HG03558 (cell line): ENCODE measurements around the gene MSMO1.

Experiments used
- ATAC-seq: cut with Tn5 transposase; IDR thresholded peaks from one replicate; pipeline ENCODE4 v1.9.1; 2021; ENCODE audit warnings: moderate number of reproducible peaks; ENCODE audit not compliant: unreplicated experiment; ENCODE audit errors: extremely low read depth

Gene MSMO1

GRCh38 chr4:165383591-165384073 lies 56.2 kb downstream of the MSMO1 start:
- ATAC-seq: no peak

DNA sequence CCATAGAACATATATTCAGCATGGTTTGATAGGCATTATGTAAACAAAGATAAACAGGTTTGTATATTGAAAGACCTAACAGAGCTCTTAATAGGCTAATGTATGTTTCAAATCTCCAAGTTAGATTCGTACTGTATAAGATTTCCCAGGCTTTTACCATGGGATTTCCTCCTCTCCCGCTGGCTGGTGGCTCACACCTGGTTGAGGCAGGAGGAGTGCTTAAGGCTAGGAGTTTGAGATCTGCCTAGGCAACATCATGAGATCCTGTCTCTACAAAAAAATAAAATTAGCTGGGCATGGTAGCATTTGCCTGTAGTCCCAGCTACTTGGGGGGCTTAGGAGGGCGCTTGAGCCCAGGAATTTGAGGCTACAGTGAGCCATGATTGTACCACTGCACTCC lies 56.7 kb downstream of the MSMO1 start:
- no peak for ATAC-seq

- ATAC-seq: no peak
Measured at GRCh38 chr4:165384598-165384997, 57.1 kb downstream of the MSMO1 start.

DNA sequence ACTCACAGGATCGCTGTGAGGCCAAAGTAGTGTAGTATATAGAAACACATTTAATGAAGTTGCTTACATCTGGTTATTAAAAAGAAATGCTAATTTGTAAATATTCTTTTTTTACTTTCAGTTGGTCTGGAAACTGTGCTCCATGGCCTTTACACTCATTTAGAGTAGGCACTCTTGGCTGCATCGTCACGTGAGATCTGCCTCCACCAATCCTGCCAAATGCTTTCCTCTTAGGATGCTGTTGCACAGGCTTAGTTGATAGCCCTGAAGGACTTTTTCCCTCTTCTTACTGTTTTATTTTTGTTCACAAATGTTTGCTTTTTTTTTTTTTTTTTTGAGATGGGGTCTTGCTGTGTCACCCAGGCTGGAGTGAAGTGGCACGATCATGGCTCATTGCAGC lies 57.7 kb downstream of the MSMO1 start:
- ATAC-seq: no peak

DNA sequence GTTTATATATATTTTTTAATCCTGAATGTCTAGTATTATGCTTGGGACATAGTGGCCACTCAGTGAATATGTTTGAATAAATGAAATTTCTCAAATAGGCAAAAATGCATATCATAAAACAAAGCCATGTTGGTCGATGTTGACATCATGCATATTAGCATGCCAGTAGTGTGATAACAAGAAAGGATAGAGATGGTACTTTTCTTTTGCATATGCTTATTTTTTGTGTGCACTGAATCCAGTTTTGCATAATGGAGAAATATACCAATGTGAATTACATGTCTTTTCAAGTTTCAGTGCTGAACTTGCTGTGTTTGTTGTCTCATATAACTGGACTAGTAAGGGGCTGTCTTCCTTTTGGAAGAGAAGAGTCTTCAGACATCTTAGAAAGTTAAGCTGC lies 58.9 kb downstream of the MSMO1 start:
- no peak for ATAC-seq

DNA sequence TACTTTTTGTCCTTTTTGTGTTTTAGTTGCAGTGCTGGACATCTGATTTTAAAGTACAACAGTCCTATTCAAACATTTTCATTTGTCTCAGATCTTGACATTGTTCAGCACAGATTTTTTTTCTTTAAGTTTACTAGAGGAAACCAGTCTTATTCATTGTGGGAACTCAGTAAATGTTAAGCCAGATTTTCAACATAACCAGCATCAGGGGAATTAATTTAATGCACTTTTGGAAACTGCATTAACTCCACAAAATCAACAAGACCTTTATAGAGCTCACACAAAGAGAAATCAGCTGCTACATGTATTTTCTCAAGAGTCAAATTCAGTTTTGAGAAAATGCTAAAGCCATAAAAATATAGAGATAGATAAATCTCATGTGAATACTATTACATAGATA lies 61.3 kb downstream of the MSMO1 start:
- ATAC-seq: no peak
